ENCODE measurements around the gene PRKCD.

Gene PRKCD

DNA sequence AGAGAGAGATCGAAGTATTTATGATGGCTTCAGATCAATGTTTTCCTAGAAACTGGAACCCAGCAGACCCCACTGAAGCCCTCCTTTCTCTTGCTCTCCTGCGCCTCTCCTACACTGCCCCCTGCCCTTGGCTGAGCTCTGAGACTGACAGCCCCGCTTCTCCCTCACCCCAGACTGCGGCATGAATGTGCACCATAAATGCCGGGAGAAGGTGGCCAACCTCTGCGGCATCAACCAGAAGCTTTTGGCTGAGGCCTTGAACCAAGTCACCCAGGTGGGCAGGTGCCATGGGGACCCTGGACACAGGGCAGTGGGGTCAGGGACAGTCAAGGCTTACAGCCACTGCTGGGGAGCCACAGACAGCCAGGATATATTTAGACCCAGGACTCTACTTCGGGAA lies 23.7 kb downstream of the PRKCD start:
- CTCF ChIA-PET: interaction anchor here (1.3 to 2.1 kb wide), 3 partner anchors 10 to 53 kb away, joined by 4 to 6 read pairs (median 5); no protein-coding TSS in a partner anchor

DNA sequence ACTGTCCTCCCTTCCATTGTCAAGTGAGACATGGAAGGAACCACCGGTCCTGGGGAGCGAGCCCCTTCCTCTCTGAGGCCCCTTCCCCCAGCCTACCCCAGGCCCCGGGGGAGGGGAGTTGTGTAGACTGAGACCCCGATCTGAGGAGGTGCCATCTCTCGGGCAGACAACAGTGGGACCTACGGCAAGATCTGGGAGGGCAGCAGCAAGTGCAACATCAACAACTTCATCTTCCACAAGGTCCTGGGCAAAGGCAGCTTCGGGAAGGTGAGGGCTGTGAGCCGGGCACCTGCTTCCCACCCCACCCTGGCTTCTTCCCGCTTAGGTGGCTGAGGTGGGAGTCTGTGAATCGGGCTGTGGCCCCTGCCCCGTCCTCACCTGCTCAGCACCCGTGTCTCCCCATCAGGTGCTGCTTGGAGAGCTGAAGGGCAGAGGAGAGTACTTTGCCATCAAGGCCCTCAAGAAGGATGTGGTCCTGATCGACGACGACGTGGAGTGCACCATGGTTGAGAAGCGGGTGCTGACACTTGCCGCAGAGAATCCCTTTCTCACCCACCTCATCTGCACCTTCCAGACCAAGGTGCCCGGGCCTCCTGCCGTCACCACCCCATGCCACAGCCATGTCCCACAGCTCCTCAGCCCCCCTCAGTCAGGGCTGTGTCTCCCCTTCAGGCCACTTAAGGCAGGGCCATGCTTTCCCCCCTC lies 24.9 kb downstream of the PRKCD start:
- Histone ChIP-seq H3K36me3 (ENCODE audit: control insufficient read depth in 4 of 4, insufficient read depth in 4 of 4, low read length in 3 of 4) (peaks cover 9 to 86% (median 20%) of the 10 kb centered on the region in 4 experiments), H3K27ac (ENCODE audit: insufficient read depth in 1 of 2, low read depth in 1 of 2, low read length in 2 of 2, poor library complexity in 1 of 2, severe bottlenecking in 2 of 2) (no peak overlapping the region), H3K4me1 (ENCODE audit: control extremely low read depth in 1 of 4, control insufficient read depth in 4 of 4, insufficient read depth in 4 of 4, low read length in 3 of 4) (peaks cover 0 to 12% (median 2%) of the 10 kb centered on the region in 4 experiments), H3K9me3 (ENCODE audit: control extremely low read depth in 1 of 5, control insufficient read depth in 4 of 5, insufficient read depth in 2 of 5, low read depth in 1 of 5, low read length in 4 of 5) (no peaks in the 10 kb centered on the region), H3K27me3 (replicated peaks in 2 of 5; ENCODE audit: control insufficient read depth in 4 of 5, insufficient read depth in 5 of 5, low read length in 4 of 5) (no peaks in the 10 kb centered on the region), H3K4me3 (ENCODE audit: control insufficient read depth in 1 of 7, extremely low read depth in 1 of 7, insufficient read depth in 4 of 7, low read depth in 2 of 7, low read length in 6 of 7) (no peak overlapping the region)
- ChIA-PET CTCF (interaction anchor here (1.9 to 2.1 kb wide), 2 partner anchors 52 to 54 kb away, joined by 5 to 6 read pairs; no protein-coding TSS in a partner anchor), POLR2A (no interaction called here)
- DNase-seq: no peak
- 91% methylated on average over 11 of the region's 20 CpGs for WGBS (ENCODE audit: insufficient coverage)

More for the DNA sequence above, 23.7 kb downstream of the PRKCD start:
- no peaks in the 10 kb centered on the region for H3K27me3 ChIP-seq (replicated peaks in 2 of 5; ENCODE audit: control insufficient read depth in 4 of 5, insufficient read depth in 5 of 5, low read length in 4 of 5)
- H3K27ac ChIP-seq (ENCODE audit: insufficient read depth in 1 of 2, low read depth in 1 of 2, low read length in 2 of 2, poor library complexity in 1 of 2, severe bottlenecking in 2 of 2): no peak overlapping the region
- H3K4me3 ChIP-seq (ENCODE audit: control insufficient read depth in 1 of 7, extremely low read depth in 1 of 7, insufficient read depth in 4 of 7, low read depth in 2 of 7, low read length in 6 of 7): no peak overlapping the region
- POLR2A ChIA-PET: no interaction called here
- H3K9me3 ChIP-seq (ENCODE audit: control extremely low read depth in 1 of 5, control insufficient read depth in 4 of 5, insufficient read depth in 2 of 5, low read depth in 1 of 5, low read length in 4 of 5): no peaks in the 10 kb centered on the region
- DNase-seq: no peak
- 97% methylated on average over 6 of the region's 7 CpGs for WGBS (ENCODE audit: insufficient coverage)
- H3K36me3 ChIP-seq (ENCODE audit: control insufficient read depth in 4 of 4, insufficient read depth in 4 of 4, low read length in 3 of 4): peaks cover 9 to 86% (median 20%) of the 10 kb centered on the region in 4 experiments
- H3K4me1 ChIP-seq (ENCODE audit: control extremely low read depth in 1 of 4, control insufficient read depth in 4 of 4, insufficient read depth in 4 of 4, low read length in 3 of 4): peaks cover 0 to 20% (median 0%) of the 10 kb centered on the region in 4 experiments

DNA sequence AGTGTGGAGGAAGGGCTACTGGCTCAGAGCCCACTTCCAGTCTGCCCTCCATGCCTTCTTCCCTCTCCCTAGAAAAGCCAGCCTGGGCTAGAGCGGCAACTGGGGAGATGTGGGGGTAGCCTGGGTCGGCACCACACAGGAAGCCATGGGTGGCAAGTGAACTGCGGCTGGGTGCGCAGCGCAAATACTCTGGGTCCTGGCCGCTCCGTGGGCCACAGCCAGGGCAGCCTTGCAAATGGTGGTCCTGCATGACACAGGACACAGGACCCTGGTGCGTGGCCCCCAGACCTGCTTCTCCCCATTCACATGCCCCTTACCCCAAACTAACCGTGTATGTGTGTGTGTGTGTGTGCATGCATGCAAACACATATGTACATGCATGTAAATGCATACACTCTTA lies 25.7 kb downstream of the PRKCD start:
- no peak overlapping the region for H3K27ac ChIP-seq (ENCODE audit: insufficient read depth in 1 of 2, low read depth in 1 of 2, low read length in 2 of 2, poor library complexity in 1 of 2, severe bottlenecking in 2 of 2)
- H3K4me3 ChIP-seq (ENCODE audit: control insufficient read depth in 1 of 7, extremely low read depth in 1 of 7, insufficient read depth in 4 of 7, low read depth in 2 of 7, low read length in 6 of 7): no peak overlapping the region
- H3K27me3 ChIP-seq (replicated peaks in 2 of 5; ENCODE audit: control insufficient read depth in 4 of 5, insufficient read depth in 5 of 5, low read length in 4 of 5): no peaks in the 10 kb centered on the region
- peaks cover 0 to 8% (median 2%) of the 10 kb centered on the region in 4 experiments for H3K4me1 ChIP-seq (ENCODE audit: control extremely low read depth in 1 of 4, control insufficient read depth in 4 of 4, insufficient read depth in 4 of 4, low read length in 3 of 4)
- peaks cover 7 to 79% (median 14%) of the 10 kb centered on the region in 4 experiments for H3K36me3 ChIP-seq (ENCODE audit: control insufficient read depth in 4 of 4, insufficient read depth in 4 of 4, low read length in 3 of 4)
- ChIA-PET CTCF (no interaction called here), POLR2A (no interaction called here)
- no peaks in the 10 kb centered on the region for H3K9me3 ChIP-seq (ENCODE audit: control extremely low read depth in 1 of 5, control insufficient read depth in 4 of 5, insufficient read depth in 2 of 5, low read depth in 1 of 5, low read length in 4 of 5)
- no peak for DNase-seq
- WGBS (ENCODE audit: insufficient coverage): no CpG with 5 or more reads among the region's 9 CpGs

DNA sequence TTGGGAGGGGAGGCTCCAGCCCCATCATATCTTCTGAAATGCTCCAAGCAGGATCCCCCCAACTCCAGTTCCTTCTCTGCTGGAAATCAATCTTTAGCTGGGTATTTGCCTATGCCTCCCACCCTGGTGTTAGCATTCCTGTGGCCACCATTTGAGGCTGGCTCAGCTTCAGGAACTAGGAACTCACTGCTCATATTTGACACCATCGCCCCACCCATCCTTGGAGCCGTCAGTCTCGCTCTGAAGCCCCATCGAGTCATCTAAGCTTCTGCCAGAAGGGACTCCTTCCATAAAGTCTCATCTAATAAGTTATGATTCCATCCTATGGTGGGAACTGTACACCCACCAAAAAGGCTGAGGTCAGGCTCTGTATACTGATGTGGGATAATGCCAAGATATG lies 26.4 kb downstream of the PRKCD start:
- Histone ChIP-seq H3K36me3 (ENCODE audit: control insufficient read depth in 4 of 4, insufficient read depth in 4 of 4, low read length in 3 of 4) (peaks cover 4 to 82% (median 14%) of the 10 kb centered on the region in 4 experiments), H3K4me1 (ENCODE audit: control extremely low read depth in 1 of 4, control insufficient read depth in 4 of 4, insufficient read depth in 4 of 4, low read length in 3 of 4) (peaks cover 0 to 8% (median 2%) of the 10 kb centered on the region in 4 experiments), H3K27me3 (replicated peaks in 2 of 5; ENCODE audit: control insufficient read depth in 4 of 5, insufficient read depth in 5 of 5, low read length in 4 of 5) (no peaks in the 10 kb centered on the region), H3K4me3 (ENCODE audit: control insufficient read depth in 1 of 7, extremely low read depth in 1 of 7, insufficient read depth in 4 of 7, low read depth in 2 of 7, low read length in 6 of 7) (no peak overlapping the region), H3K27ac (ENCODE audit: insufficient read depth in 1 of 2, low read depth in 1 of 2, low read length in 2 of 2, poor library complexity in 1 of 2, severe bottlenecking in 2 of 2) (no peak overlapping the region), H3K9me3 (ENCODE audit: control extremely low read depth in 1 of 5, control insufficient read depth in 4 of 5, insufficient read depth in 2 of 5, low read depth in 1 of 5, low read length in 4 of 5) (no peaks in the 10 kb centered on the region)
- no peak for DNase-seq
- ChIA-PET CTCF (interaction anchor here (0.9 to 1.6 kb wide), 2 partner anchors 9 to 25 kb away, joined by 3 to 7 read pairs; no protein-coding TSS in a partner anchor), POLR2A (no interaction called here)
- WGBS (ENCODE audit: insufficient coverage): 100% methylated on average over 3 of the region's 4 CpGs

DNA sequence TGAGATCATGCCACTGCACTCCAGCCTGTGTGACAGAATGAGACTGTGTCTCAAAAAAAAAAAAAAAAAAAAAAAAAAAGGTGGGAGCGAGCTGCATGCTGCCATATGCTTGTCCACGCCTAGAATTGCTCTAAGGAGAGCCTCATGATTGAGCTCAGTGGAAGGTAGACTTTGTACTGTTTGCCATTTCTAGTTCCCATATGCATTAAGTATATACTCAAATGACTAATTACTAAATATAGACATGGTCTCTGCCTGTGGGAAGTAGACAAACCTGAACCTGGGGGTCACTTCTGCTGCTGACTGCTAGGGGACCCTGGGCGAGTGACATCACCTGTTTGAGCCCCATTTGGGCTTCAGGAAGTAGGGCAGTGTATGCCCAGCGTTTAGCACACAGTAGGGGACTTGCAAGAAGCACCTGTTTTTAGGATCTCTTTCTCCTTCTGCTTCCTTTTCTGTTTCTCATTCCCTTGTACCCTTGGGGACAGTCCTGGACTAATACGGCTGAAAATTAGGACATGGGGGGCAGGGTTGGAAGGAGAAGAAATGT lies 27.2 kb downstream of the PRKCD start:
- no peak overlapping the region for H3K4me3 ChIP-seq (ENCODE audit: control insufficient read depth in 1 of 7, extremely low read depth in 1 of 7, insufficient read depth in 4 of 7, low read depth in 2 of 7, low read length in 6 of 7)
- peaks cover 4 to 81% (median 14%) of the 10 kb centered on the region in 4 experiments for H3K36me3 ChIP-seq (ENCODE audit: control insufficient read depth in 4 of 4, insufficient read depth in 4 of 4, low read length in 3 of 4)
- ChIA-PET POLR2A (no interaction called here), CTCF (interaction anchor here (0.9 to 1.6 kb wide), 2 partner anchors 8 to 26 kb away, joined by 3 to 7 read pairs; no protein-coding TSS in a partner anchor)
- H3K27ac ChIP-seq (ENCODE audit: insufficient read depth in 1 of 2, low read depth in 1 of 2, low read length in 2 of 2, poor library complexity in 1 of 2, severe bottlenecking in 2 of 2): no peak overlapping the region
- no peak for DNase-seq
- no peaks in the 10 kb centered on the region for H3K9me3 ChIP-seq (ENCODE audit: control extremely low read depth in 1 of 5, control insufficient read depth in 4 of 5, insufficient read depth in 2 of 5, low read depth in 1 of 5, low read length in 4 of 5)
- H3K27me3 ChIP-seq (replicated peaks in 2 of 5; ENCODE audit: control insufficient read depth in 4 of 5, insufficient read depth in 5 of 5, low read length in 4 of 5): no peaks in the 10 kb centered on the region
- 92% methylated on average over 3 of the region's 5 CpGs for WGBS (ENCODE audit: insufficient coverage)
- H3K4me1 ChIP-seq (ENCODE audit: control extremely low read depth in 1 of 4, control insufficient read depth in 4 of 4, insufficient read depth in 4 of 4, low read length in 3 of 4): peaks cover 0 to 8% (median 2%) of the 10 kb centered on the region in 4 experiments

DNA sequence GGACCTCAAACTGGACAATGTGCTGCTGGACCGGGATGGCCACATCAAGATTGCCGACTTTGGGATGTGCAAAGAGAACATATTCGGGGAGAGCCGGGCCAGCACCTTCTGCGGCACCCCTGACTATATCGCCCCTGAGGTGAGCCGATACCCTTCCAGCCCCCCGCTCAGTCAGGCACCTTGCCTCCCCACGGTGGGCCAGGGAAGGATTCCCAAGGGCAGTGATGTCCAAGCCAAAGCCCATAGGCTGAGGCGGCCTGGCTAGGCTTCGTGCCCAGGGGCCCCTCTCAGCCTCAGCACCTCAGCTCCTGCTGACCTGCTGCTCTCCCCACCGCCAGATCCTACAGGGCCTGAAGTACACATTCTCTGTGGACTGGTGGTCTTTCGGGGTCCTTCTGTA lies 27.7 kb downstream of the PRKCD start:
- Histone ChIP-seq H3K9me3 (ENCODE audit: control extremely low read depth in 1 of 5, control insufficient read depth in 4 of 5, insufficient read depth in 2 of 5, low read depth in 1 of 5, low read length in 4 of 5) (no peaks in the 10 kb centered on the region), H3K27me3 (replicated peaks in 2 of 5; ENCODE audit: control insufficient read depth in 4 of 5, insufficient read depth in 5 of 5, low read length in 4 of 5) (no peaks in the 10 kb centered on the region), H3K27ac (ENCODE audit: insufficient read depth in 1 of 2, low read depth in 1 of 2, low read length in 2 of 2, poor library complexity in 1 of 2, severe bottlenecking in 2 of 2) (no peak overlapping the region), H3K4me3 (ENCODE audit: control insufficient read depth in 1 of 7, extremely low read depth in 1 of 7, insufficient read depth in 4 of 7, low read depth in 2 of 7, low read length in 6 of 7) (no peak overlapping the region), H3K4me1 (ENCODE audit: control extremely low read depth in 1 of 4, control insufficient read depth in 4 of 4, insufficient read depth in 4 of 4, low read length in 3 of 4) (peaks cover 0 to 8% (median 2%) of the 10 kb centered on the region in 4 experiments), H3K36me3 (ENCODE audit: control insufficient read depth in 4 of 4, insufficient read depth in 4 of 4, low read length in 3 of 4) (peaks cover 4 to 81% (median 11%) of the 10 kb centered on the region in 4 experiments)
- ChIA-PET POLR2A (no interaction called here), CTCF (interaction anchor here (1.4 to 4.2 kb wide), 4 partner anchors 8 to 76 kb away, joined by 6 to 33 read pairs (median 6); no protein-coding TSS in a partner anchor)
- WGBS (ENCODE audit: insufficient coverage): 97% methylated on average over 11 of the region's 13 CpGs
- DNase-seq: no peak

DNA sequence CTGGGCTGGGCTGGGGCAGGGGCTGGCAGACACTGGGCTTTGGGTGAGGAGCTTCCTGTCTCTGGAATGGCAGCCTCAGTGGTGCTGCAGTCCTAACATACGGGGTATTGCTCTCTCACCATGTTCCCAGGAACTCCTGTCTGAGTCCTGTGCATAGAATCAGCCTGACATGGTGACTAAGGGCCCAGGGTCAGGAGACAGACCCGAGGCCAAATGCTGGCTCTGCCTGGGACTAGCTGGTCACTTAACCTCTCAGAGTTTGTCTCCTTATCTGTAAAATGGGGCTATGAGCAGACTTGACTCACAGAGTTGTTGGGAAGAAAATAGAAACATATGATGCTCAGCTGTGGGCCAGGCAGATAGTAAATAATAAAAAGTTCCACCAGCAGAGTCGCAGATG lies 28.3 kb downstream of the PRKCD start:
- Histone ChIP-seq H3K36me3 (ENCODE audit: control insufficient read depth in 4 of 4, insufficient read depth in 4 of 4, low read length in 3 of 4) (peaks cover 4 to 85% (median 11%) of the 10 kb centered on the region in 4 experiments), H3K4me3 (ENCODE audit: control insufficient read depth in 1 of 7, extremely low read depth in 1 of 7, insufficient read depth in 4 of 7, low read depth in 2 of 7, low read length in 6 of 7) (no peak overlapping the region), H3K27me3 (replicated peaks in 2 of 5; ENCODE audit: control insufficient read depth in 4 of 5, insufficient read depth in 5 of 5, low read length in 4 of 5) (no peaks in the 10 kb centered on the region), H3K27ac (ENCODE audit: insufficient read depth in 1 of 2, low read depth in 1 of 2, low read length in 2 of 2, poor library complexity in 1 of 2, severe bottlenecking in 2 of 2) (no peak overlapping the region), H3K9me3 (ENCODE audit: control extremely low read depth in 1 of 5, control insufficient read depth in 4 of 5, insufficient read depth in 2 of 5, low read depth in 1 of 5, low read length in 4 of 5) (no peaks in the 10 kb centered on the region), H3K4me1 (ENCODE audit: control extremely low read depth in 1 of 4, control insufficient read depth in 4 of 4, insufficient read depth in 4 of 4, low read length in 3 of 4) (peaks cover 0 to 8% (median 2%) of the 10 kb centered on the region in 4 experiments)
- POLR2A ChIA-PET: interaction anchor here (0.7 kb wide), 1 partner anchor 59 kb away, joined by 3 read pairs; the partner anchor contains the start of gene RFT1
- CTCF ChIA-PET: interaction anchor here (0.9 to 4.2 kb wide), 6 partner anchors 11 to 77 kb away, joined by 4 to 33 read pairs (median 6); no protein-coding TSS in a partner anchor
- DNase-seq: no peak
- 94% methylated on average over 3 of the region's 3 CpGs for WGBS (ENCODE audit: insufficient coverage)
